GM13976 (cell line): Measurements from ENCODE around the gene SNCAIP.

Source experiments
- DNase-seq: peaks from one replicate; pipeline ENCODE4 v3.0.0; 2012; ENCODE audit warnings: low spot score
- CTCF ChIP-seq: IDR thresholded peaks from 2 replicates; pipeline ENCODE4 v1.5.1; 2012; ENCODE audit warnings: borderline replicate concordance, mild to moderate bottlenecking; ENCODE audit not compliant: insufficient read depth; ENCODE audit errors: extremely low read depth, missing control alignments, control extremely low read depth
- in situ Hi-C: fragments of 300-500 bp; cut with MboI; formaldehyde crosslinking; loops from one replicate; pipeline ENCODE4 v1.12.0; 2022; ENCODE audit warnings: low sequenced_read_pairs, mixed read lengths, inconsistent platforms; ENCODE audit not compliant: unreplicated experiment

The SNCAIP gene

GRCh38 chr5:122297587-122298298 lies 14.3 kb upstream of the SNCAIP start:
- in situ Hi-C loops, result no loop called here
- no peak for DNase-seq
- no peak for TF ChIP-seq CTCF

GRCh38 chr5:122300374-122300773 lies 11.7 kb upstream of the SNCAIP start:
- no peak for TF ChIP-seq CTCF
- no peak for DNase-seq
- in situ Hi-C loops, result no loop called here

GRCh38 chr5:122301016-122301415 lies 11.0 kb upstream of the SNCAIP start:
- no peak for DNase-seq
- no peak for TF ChIP-seq CTCF
- in situ Hi-C loops, result no loop called here

- DNase-seq, result no peak
- in situ Hi-C loops, result no loop called here
- no peak for TF ChIP-seq CTCF
Measured at GRCh38 chr5:122304471-122305215, 7.4 kb upstream of the SNCAIP start.

GRCh38 chr5:122306461-122306860 lies 5.6 kb upstream of the SNCAIP start:
- in situ Hi-C loops, result no loop called here
- TF ChIP-seq CTCF, result no peak
- no peak for DNase-seq

- no peak for DNase-seq
- TF ChIP-seq CTCF, result no peak
- in situ Hi-C loops, result no loop called here
Measured at GRCh38 chr5:122310889-122311288, 1.1 kb upstream of the SNCAIP start.
